ENCODE measurements around the gene ACAD8.
A peak's percentile ranks its signal among the peaks of the same experiment; 100 is the strongest.
"Not testable (repeated sequence)": the region's sequence is repeated elsewhere in the genome, so short reads cannot be mapped to it uniquely, and the experiment has no call there.

ACAD8 gene

GRCh38 chr11:134273317-134273712 is 19.9 kb downstream of the ACAD8 start:
- Histone ChIP-seq H3K9ac (ENCODE audit: low read length in 5 of 5) (no peak overlapping the region), H3K27me3 (ENCODE audit: control insufficient read depth in 5 of 5, insufficient read depth in 4 of 5, low read length in 5 of 5) (peaks cover 45 to 77% (median 55%) of the 10 kb centered on the region in 5 donors), H3K9me3 (ENCODE audit: control insufficient read depth in 5 of 5, low read length in 5 of 5) (peaks cover 0 to 4% (median 2%) of the 10 kb centered on the region in 5 donors), H3K27ac (ENCODE audit: low read depth, low read length) (no peak overlapping the region), H3K4me3 (ENCODE audit: low read depth in 1 of 5, low read length in 5 of 5) (no peak overlapping the region), H3K36me3 (ENCODE audit: control insufficient read depth in 5 of 5, insufficient read depth in 5 of 5, low read length in 5 of 5) (no peaks in the 10 kb centered on the region), H3K4me1 (ENCODE audit: control insufficient read depth in 5 of 5, insufficient read depth in 5 of 5, low read length in 5 of 5) (peaks cover 3 to 22% (median 19%) of the 10 kb centered on the region in 5 donors)

GRCh38 chr11:134275188-134275533 is 21.8 kb downstream of the ACAD8 start:
- Histone ChIP-seq H3K9me3 (ENCODE audit: control insufficient read depth in 5 of 5, low read length in 5 of 5) (peaks cover 2 to 8% (median 5%) of the 10 kb centered on the region in 5 donors), H3K4me3 (ENCODE audit: low read depth in 1 of 5, low read length in 5 of 5) (peak overlapping the region in 1 of 5 donors; percentile 48), H3K9ac (ENCODE audit: low read length in 5 of 5) (no peak overlapping the region), H3K36me3 (ENCODE audit: control insufficient read depth in 5 of 5, insufficient read depth in 5 of 5, low read length in 5 of 5) (no peaks in the 10 kb centered on the region), H3K4me1 (ENCODE audit: control insufficient read depth in 5 of 5, insufficient read depth in 5 of 5, low read length in 5 of 5) (peaks cover under 1 to 22% (median 19%) of the 10 kb centered on the region in 5 donors), H3K27me3 (ENCODE audit: control insufficient read depth in 5 of 5, insufficient read depth in 4 of 5, low read length in 5 of 5) (peaks cover 44 to 74% (median 56%) of the 10 kb centered on the region in 5 donors), H3K27ac (ENCODE audit: low read depth, low read length) (no peak overlapping the region)

GRCh38 chr11:134275534-134276395 is 22.4 kb downstream of the ACAD8 start, which contains the start of gene GLB1L3:
Gene GLB1L3, plus strand, starts transcription at chr11:134276379. Its CDS starts 362 bp downstream, at chr11:134276741.
- Histone ChIP-seq H3K27ac (ENCODE audit: low read depth, low read length) (no peak within 1 kb of the TSS), H3K9ac (ENCODE audit: low read length in 5 of 5) (no peak within 1 kb of the TSS), H3K27me3 (ENCODE audit: control insufficient read depth in 5 of 5, insufficient read depth in 4 of 5, low read length in 5 of 5) (peaks cover 40 to 74% (median 57%) of the 10 kb centered on the region in 5 donors)

GRCh38 chr11:134276396-134277182 is 23.2 kb downstream of the ACAD8 start:
- H3K9me3 ChIP-seq (ENCODE audit: control insufficient read depth in 5 of 5, low read length in 5 of 5) = peaks cover 2 to 8% (median 5%) of the 10 kb centered on the region in 5 donors
- H3K27ac ChIP-seq (ENCODE audit: low read depth, low read length) = no peak overlapping the region
- H3K27me3 ChIP-seq (ENCODE audit: control insufficient read depth in 5 of 5, insufficient read depth in 4 of 5, low read length in 5 of 5) = peaks cover 39 to 71% (median 57%) of the 10 kb centered on the region in 5 donors
- H3K36me3 ChIP-seq (ENCODE audit: control insufficient read depth in 5 of 5, insufficient read depth in 5 of 5, low read length in 5 of 5) = no peaks in the 10 kb centered on the region
- H3K9ac ChIP-seq (ENCODE audit: low read length in 5 of 5) = no peak overlapping the region
- H3K4me1 ChIP-seq (ENCODE audit: control insufficient read depth in 5 of 5, insufficient read depth in 5 of 5, low read length in 5 of 5) = peaks cover 0 to 22% (median 19%) of the 10 kb centered on the region in 5 donors
- peak overlapping the region in 4 of 5 donors; percentile 4 to 60 (median 50) for H3K4me3 ChIP-seq (ENCODE audit: low read depth in 1 of 5, low read length in 5 of 5)

More at GRCh38 chr11:134275534-134276395, 22.4 kb downstream of the ACAD8 start, which contains the start of gene GLB1L3:
- H3K36me3 ChIP-seq (ENCODE audit: control insufficient read depth in 5 of 5, insufficient read depth in 5 of 5, low read length in 5 of 5) = no peaks in the 10 kb centered on the region
- peaks cover 0 to 22% (median 19%) of the 10 kb centered on the region in 5 donors for H3K4me1 ChIP-seq (ENCODE audit: control insufficient read depth in 5 of 5, insufficient read depth in 5 of 5, low read length in 5 of 5)
- peak within 1 kb of the TSS; percentile 4 to 60 (median 48) for H3K4me3 ChIP-seq (ENCODE audit: low read depth in 1 of 5, low read length in 5 of 5)
- H3K9me3 ChIP-seq (ENCODE audit: control insufficient read depth in 5 of 5, low read length in 5 of 5) = peaks cover 2 to 8% (median 5%) of the 10 kb centered on the region in 5 donors

GRCh38 chr11:134277183-134278001 is 24.0 kb downstream of the ACAD8 start:
- Histone ChIP-seq H3K4me1 (ENCODE audit: control insufficient read depth in 5 of 5, insufficient read depth in 5 of 5, low read length in 5 of 5) (peaks cover 0 to 22% (median 19%) of the 10 kb centered on the region in 5 donors), H3K9ac (ENCODE audit: low read length in 5 of 5) (no peak overlapping the region), H3K27ac (ENCODE audit: low read depth, low read length) (no peak overlapping the region), H3K9me3 (ENCODE audit: control insufficient read depth in 5 of 5, low read length in 5 of 5) (peaks cover 2 to 8% (median 5%) of the 10 kb centered on the region in 5 donors), H3K36me3 (ENCODE audit: control insufficient read depth in 5 of 5, insufficient read depth in 5 of 5, low read length in 5 of 5) (no peaks in the 10 kb centered on the region), H3K27me3 (ENCODE audit: control insufficient read depth in 5 of 5, insufficient read depth in 4 of 5, low read length in 5 of 5) (peaks cover 39 to 64% (median 56%) of the 10 kb centered on the region in 5 donors), H3K4me3 (ENCODE audit: low read depth in 1 of 5, low read length in 5 of 5) (peak overlapping the region in 1 of 5 donors; percentile 11)

GRCh38 chr11:134278356-134278755 is 25.0 kb downstream of the ACAD8 start:
- H3K27me3 ChIP-seq (ENCODE audit: control insufficient read depth in 5 of 5, insufficient read depth in 4 of 5, low read length in 5 of 5) = peaks cover 34 to 55% (median 47%) of the 10 kb centered on the region in 5 donors
- no peak overlapping the region for H3K27ac ChIP-seq (ENCODE audit: low read depth, low read length)
- H3K9ac ChIP-seq (ENCODE audit: low read length in 5 of 5) = no peak overlapping the region
- H3K4me1 ChIP-seq (ENCODE audit: control insufficient read depth in 5 of 5, insufficient read depth in 5 of 5, low read length in 5 of 5) = peaks cover 0 to 22% (median 19%) of the 10 kb centered on the region in 5 donors
- H3K36me3 ChIP-seq (ENCODE audit: control insufficient read depth in 5 of 5, insufficient read depth in 5 of 5, low read length in 5 of 5) = no peaks in the 10 kb centered on the region
- peaks cover 2 to 8% (median 5%) of the 10 kb centered on the region in 5 donors for H3K9me3 ChIP-seq (ENCODE audit: control insufficient read depth in 5 of 5, low read length in 5 of 5)
- H3K4me3 ChIP-seq (ENCODE audit: low read depth in 1 of 5, low read length in 5 of 5) = no peak overlapping the region

GRCh38 chr11:134281635-134282034 is 28.3 kb downstream of the ACAD8 start:
- Histone ChIP-seq H3K4me1 (ENCODE audit: control insufficient read depth in 5 of 5, insufficient read depth in 5 of 5, low read length in 5 of 5) (peaks cover 0 to 10% (median 8%) of the 10 kb centered on the region in 5 donors), H3K27me3 (ENCODE audit: control insufficient read depth in 5 of 5, insufficient read depth in 4 of 5, low read length in 5 of 5) (peaks cover 16 to 25% (median 22%) of the 10 kb centered on the region in 5 donors)
- H3K27ac ChIP-seq (ENCODE audit: low read depth, low read length); H3K9ac ChIP-seq (ENCODE audit: low read length in 5 of 5); H3K4me3 ChIP-seq (ENCODE audit: low read depth in 1 of 5, low read length in 5 of 5); H3K9me3 ChIP-seq (ENCODE audit: control insufficient read depth in 5 of 5, low read length in 5 of 5); H3K36me3 ChIP-seq (ENCODE audit: control insufficient read depth in 5 of 5, insufficient read depth in 5 of 5, low read length in 5 of 5): not testable (repeated sequence)

GRCh38 chr11:134282121-134283045 is 29.0 kb downstream of the ACAD8 start:
- peaks cover 8 to 17% (median 15%) of the 10 kb centered on the region in 5 donors for H3K27me3 ChIP-seq (ENCODE audit: control insufficient read depth in 5 of 5, insufficient read depth in 4 of 5, low read length in 5 of 5)
- no peak overlapping the region for H3K4me3 ChIP-seq (ENCODE audit: low read depth in 1 of 5, low read length in 5 of 5)
- no peaks in the 10 kb centered on the region for H3K36me3 ChIP-seq (ENCODE audit: control insufficient read depth in 5 of 5, insufficient read depth in 5 of 5, low read length in 5 of 5)
- peaks cover 2 to 8% (median 5%) of the 10 kb centered on the region in 5 donors for H3K9me3 ChIP-seq (ENCODE audit: control insufficient read depth in 5 of 5, low read length in 5 of 5)
- H3K4me1 ChIP-seq (ENCODE audit: control insufficient read depth in 5 of 5, insufficient read depth in 5 of 5, low read length in 5 of 5) = peaks cover 0 to 3% (median under 1%) of the 10 kb centered on the region in 5 donors
- H3K9ac ChIP-seq (ENCODE audit: low read length in 5 of 5) = no peak overlapping the region
- no peak overlapping the region for H3K27ac ChIP-seq (ENCODE audit: low read depth, low read length)

All from subcutaneous abdominal adipose tissue (tissue), 5 donors.